Mesenchymal stem cell (in vitro differentiated cells and primary cell): ENCODE results near the gene RIPOR2.

Experiments
- DNase-seq: peaks from one replicate; pipeline ENCODE4 v3.0.0-alpha.2; 2013
- H2AFZ ChIP-seq: one replicate; pipeline ENCODE4 v1.6.1; 2013; ENCODE audit warnings: low read depth, mild to moderate bottlenecking, control low read depth, inconsistent platforms, low read length, moderate library complexity
- H2AK5ac ChIP-seq: 2 replicates; pipeline ENCODE4 v1.6.1; 2013; ENCODE audit warnings: low read length, moderate library complexity, mild to moderate bottlenecking, inconsistent platforms; ENCODE audit not compliant: severe bottlenecking
- H2BK120ac ChIP-seq: one replicate; pipeline ENCODE4 v1.6.1; 2013; ENCODE audit warnings: low read depth, mild to moderate bottlenecking, inconsistent platforms, low read length, moderate library complexity
- H2BK12ac ChIP-seq, 2 experiments: one replicate each; pipeline ENCODE4 v1.6.1; 2013; ENCODE audit warnings: inconsistent platforms in 2 of 2, low read length in 2 of 2, mild to moderate bottlenecking in 2 of 2, moderate library complexity in 2 of 2, control low read depth in 1 of 2
- H2BK15ac ChIP-seq: one replicate; pipeline ENCODE4 v1.6.1; 2013; ENCODE audit warnings: mild to moderate bottlenecking, low read depth, inconsistent platforms; ENCODE audit not compliant: poor library complexity, severe bottlenecking
- H2BK5ac ChIP-seq: 2 replicates; pipeline ENCODE4 v1.6.1; 2013; ENCODE audit warnings: low read depth, mild to moderate bottlenecking, low read length, control low read depth, inconsistent platforms; ENCODE audit not compliant: poor library complexity, severe bottlenecking
- H3K14ac ChIP-seq, 2 experiments: one replicate each; pipeline ENCODE4 v1.6.1; 2013; ENCODE audit warnings: inconsistent platforms in 2 of 2, low read length in 2 of 2, control low read depth in 1 of 2, mild to moderate bottlenecking in 1 of 2, moderate library complexity in 1 of 2
- H3K18ac ChIP-seq, 2 experiments: one replicate each; pipeline ENCODE4 v1.6.1; 2013; ENCODE audit warnings: inconsistent platforms in 2 of 2, low read length in 2 of 2, control low read depth in 1 of 2, low read depth in 1 of 2, mild to moderate bottlenecking in 1 of 2
- H3K23ac ChIP-seq, 2 experiments: one replicate each; pipeline ENCODE4 v1.6.1; 2013; ENCODE audit warnings: inconsistent platforms in 2 of 2, low read length in 2 of 2, mild to moderate bottlenecking in 2 of 2, moderate library complexity in 2 of 2, control low read depth in 1 of 2
- H3K27ac ChIP-seq: 2 replicates; pipeline ENCODE4 v1.5.1; 2013; ENCODE audit warnings: mild to moderate bottlenecking, moderate library complexity, low read length, control low read depth, inconsistent platforms; ENCODE audit not compliant: poor library complexity, severe bottlenecking
- H3K27me3 ChIP-seq, 2 experiments: 2 replicates each; pipeline versions ENCODE4 v1.6.1 to v1.7.0; 2013; ENCODE audit warnings: low read length in 2 of 2, mild to moderate bottlenecking in 2 of 2, moderate library complexity in 2 of 2, control low read depth in 1 of 2, inconsistent platforms in 1 of 2; ENCODE audit not compliant: control insufficient read depth in 1 of 2, insufficient read depth in 1 of 2
- H3K36me3 ChIP-seq, 2 experiments: 2 replicates each; pipeline versions ENCODE4 v1.6.1 to v1.7.0; 2013; ENCODE audit warnings: low read length in 2 of 2, control low read depth in 1 of 2, inconsistent platforms in 1 of 2, low read depth in 1 of 2, mild to moderate bottlenecking in 1 of 2; ENCODE audit not compliant: insufficient read depth in 2 of 2, control insufficient read depth in 1 of 2
- H3K4ac ChIP-seq, 2 experiments: one replicate each; pipeline ENCODE4 v1.6.1; 2013; ENCODE audit warnings: inconsistent platforms in 2 of 2, low read length in 2 of 2, mild to moderate bottlenecking in 2 of 2, moderate library complexity in 2 of 2, control low read depth in 1 of 2, low read depth in 1 of 2
- H3K4me1 ChIP-seq: 2 replicates; pipeline ENCODE4 v1.6.1; 2013; ENCODE audit warnings: low read depth, low read length, control low read depth; ENCODE audit not compliant: control insufficient read depth, insufficient read depth
- H3K4me2 ChIP-seq: 2 replicates; pipeline ENCODE4 v1.6.1; 2013; ENCODE audit warnings: low read length, mild to moderate bottlenecking, inconsistent platforms; ENCODE audit not compliant: poor library complexity, severe bottlenecking
- H3K4me3 ChIP-seq, 2 experiments: 2 replicates each; pipeline versions ENCODE4 v1.5.1 to v1.7.0; 2013; ENCODE audit warnings: low read length in 2 of 2, mild to moderate bottlenecking in 2 of 2, control low read depth in 1 of 2, low read depth in 1 of 2; ENCODE audit not compliant: insufficient read depth in 1 of 2
- H3K79me1 ChIP-seq: replicated peaks from 2 replicates; pipeline ENCODE4 v1.6.1; 2013; ENCODE audit warnings: mild to moderate bottlenecking, control low read depth, low read length, inconsistent platforms; ENCODE audit not compliant: poor library complexity, severe bottlenecking
- H3K9ac ChIP-seq: 2 replicates; pipeline ENCODE4 v1.7.0; 2013; ENCODE audit warnings: mild to moderate bottlenecking, low read length, moderate library complexity
- H3K9me3 ChIP-seq: 2 replicates; pipeline ENCODE4 v1.7.0; 2013; ENCODE audit warnings: mild to moderate bottlenecking, low read length; ENCODE audit not compliant: control insufficient read depth
- H4K8ac ChIP-seq: one replicate; pipeline ENCODE4 v1.6.1; 2013; ENCODE audit warnings: inconsistent platforms, mild to moderate bottlenecking, low read length, moderate library complexity
- H4K91ac ChIP-seq: one replicate; pipeline ENCODE4 v1.6.1; 2013; ENCODE audit warnings: mild to moderate bottlenecking, low read length, inconsistent platforms
- WGBS: methylation state at CpG from one replicate; pipeline ENCODE4 v1.1.7; 2013; ENCODE audit warnings: mixed read lengths; 5-methylcytosine and 5-hydroxymethylcytosine counted together

RIPOR2 gene

GRCh38 chr6:24972311-24972958, 36.7 kb upstream of the RIPOR2 start:
- H3K27ac ChIP-seq, result no peak overlapping the region
- H3K4me1 ChIP-seq, result no peaks in the 10 kb centered on the region
- no peak overlapping the region for H3K14ac ChIP-seq
- H2BK12ac ChIP-seq, result no peak overlapping the region
- no peaks in the 10 kb centered on the region for H3K79me1 ChIP-seq
- no peak overlapping the region for H4K8ac ChIP-seq
- H2AFZ ChIP-seq, result no peak overlapping the region
- H3K27me3 ChIP-seq, result peaks cover 0 to 10% of the 10 kb centered on the region in 2 experiments
- no peak overlapping the region for H2AK5ac ChIP-seq
- no peak for DNase-seq
- no peak overlapping the region for H3K18ac ChIP-seq
- H3K23ac ChIP-seq, result no peak overlapping the region
- H3K9ac ChIP-seq, result no peak overlapping the region
- no peaks in the 10 kb centered on the region for H3K36me3 ChIP-seq
- H2BK15ac ChIP-seq, result no peak overlapping the region
- H3K4me2 ChIP-seq, result no peak overlapping the region
- WGBS, result 92% methylated on average over 3 of the region's 3 CpGs
- no peak overlapping the region for H3K4me3 ChIP-seq
- no peak overlapping the region for H2BK120ac ChIP-seq
- no peaks in the 10 kb centered on the region for H3K9me3 ChIP-seq
- no peak overlapping the region for H4K91ac ChIP-seq
- no peak overlapping the region for H2BK5ac ChIP-seq
- H3K4ac ChIP-seq, result no peak overlapping the region

- Histone ChIP-seq H2BK120ac (no peak overlapping the region), H3K9me3 (no peaks in the 10 kb centered on the region), H3K18ac (no peak overlapping the region), H3K14ac (no peak overlapping the region), H2BK12ac (no peak overlapping the region), H3K79me1 (no peaks in the 10 kb centered on the region), H3K9ac (no peak overlapping the region), H3K27me3 (peaks cover 0 to 10% of the 10 kb centered on the region in 2 experiments), H3K4ac (no peak overlapping the region), H3K4me1 (no peaks in the 10 kb centered on the region), H3K27ac (no peak overlapping the region), H2BK5ac (no peak overlapping the region), H3K4me2 (no peak overlapping the region), H4K91ac (no peak overlapping the region), H3K23ac (no peak overlapping the region), H2AK5ac (no peak overlapping the region), H2BK15ac (no peak overlapping the region), H2AFZ (no peak overlapping the region), H4K8ac (no peak overlapping the region), H3K36me3 (no peaks in the 10 kb centered on the region), H3K4me3 (no peak overlapping the region)
- 96% methylated on average over 2 of the region's 2 CpGs for whole genome bisulfite sequencing
- no peak for DNase-seq
Observed at GRCh38 chr6:24971067-24971466, 35.3 kb upstream of the RIPOR2 start.

- H3K14ac ChIP-seq, result no peak overlapping the region
- H2BK12ac ChIP-seq, result no peak overlapping the region
- no peak overlapping the region for H4K91ac ChIP-seq
- H3K18ac ChIP-seq, result no peak overlapping the region
- no peaks in the 10 kb centered on the region for H3K79me1 ChIP-seq
- no peak overlapping the region for H2BK120ac ChIP-seq
- H2AK5ac ChIP-seq, result no peak overlapping the region
- H3K23ac ChIP-seq, result no peak overlapping the region
- H3K4me3 ChIP-seq, result no peak overlapping the region
- H2BK15ac ChIP-seq, result no peak overlapping the region
- 92% methylated on average over 1 of the region's 2 CpGs for WGBS
- H3K4ac ChIP-seq, result no peak overlapping the region
- no peak overlapping the region for H3K27ac ChIP-seq
- peaks cover 0 to 10% of the 10 kb centered on the region in 2 experiments for H3K27me3 ChIP-seq
- H3K4me2 ChIP-seq, result no peak overlapping the region
- no peaks in the 10 kb centered on the region for H3K4me1 ChIP-seq
- H3K9ac ChIP-seq, result no peak overlapping the region
- no peak overlapping the region for H2AFZ ChIP-seq
- DNase-seq, result no peak
- no peak overlapping the region for H2BK5ac ChIP-seq
- H3K9me3 ChIP-seq, result no peaks in the 10 kb centered on the region
- H3K36me3 ChIP-seq, result no peaks in the 10 kb centered on the region
- H4K8ac ChIP-seq, result no peak overlapping the region
Observed at GRCh38 chr6:24969343-24969860, 33.6 kb upstream of the RIPOR2 start.

- H2BK12ac ChIP-seq, result no peak overlapping the region
- no peak overlapping the region for H3K23ac ChIP-seq
- no peak overlapping the region for H3K4me3 ChIP-seq
- no peaks in the 10 kb centered on the region for H3K9me3 ChIP-seq
- DNase-seq, result no peak
- no peak overlapping the region for H2BK120ac ChIP-seq
- H3K27ac ChIP-seq, result no peak overlapping the region
- H3K14ac ChIP-seq, result no peak overlapping the region
- no peak overlapping the region for H3K4ac ChIP-seq
- H2BK15ac ChIP-seq, result no peak overlapping the region
- WGBS, result 91% methylated on average over 5 of the region's 5 CpGs
- no peak overlapping the region for H3K18ac ChIP-seq
- H3K4me1 ChIP-seq, result no peaks in the 10 kb centered on the region
- H2AFZ ChIP-seq, result no peak overlapping the region
- H3K36me3 ChIP-seq, result no peaks in the 10 kb centered on the region
- peaks cover 0 to 7% of the 10 kb centered on the region in 2 experiments for H3K27me3 ChIP-seq
- H3K79me1 ChIP-seq, result no peaks in the 10 kb centered on the region
- H4K8ac ChIP-seq, result no peak overlapping the region
- no peak overlapping the region for H3K9ac ChIP-seq
- H2AK5ac ChIP-seq, result no peak overlapping the region
- no peak overlapping the region for H3K4me2 ChIP-seq
- no peak overlapping the region for H2BK5ac ChIP-seq
- no peak overlapping the region for H4K91ac ChIP-seq
Observed at GRCh38 chr6:24968783-24969182, 33.0 kb upstream of the RIPOR2 start.
